Loucy (cell line): ENCODE measurements around the gene KIF16B.

Experiments used
- EZH2phosphoT487 ChIP-seq: fragments of 200-600 bp; IDR thresholded peaks from 2 replicates; pipeline ENCODE4 v1.6.1; 2018; ENCODE audit warnings: antibody characterized with exemption, mild to moderate bottlenecking, moderate library complexity, borderline replicate concordance
- TF ChIP-seq, protein P1 (sequence below): fragments of 200-600 bp; sonication (generic); conservative IDR thresholded peaks from 2 replicates; pipeline ENCODE4 v1.5.1; 2014; ENCODE audit warnings: mild to moderate bottlenecking, antibody characterized with exemption, low read length

DNA sequence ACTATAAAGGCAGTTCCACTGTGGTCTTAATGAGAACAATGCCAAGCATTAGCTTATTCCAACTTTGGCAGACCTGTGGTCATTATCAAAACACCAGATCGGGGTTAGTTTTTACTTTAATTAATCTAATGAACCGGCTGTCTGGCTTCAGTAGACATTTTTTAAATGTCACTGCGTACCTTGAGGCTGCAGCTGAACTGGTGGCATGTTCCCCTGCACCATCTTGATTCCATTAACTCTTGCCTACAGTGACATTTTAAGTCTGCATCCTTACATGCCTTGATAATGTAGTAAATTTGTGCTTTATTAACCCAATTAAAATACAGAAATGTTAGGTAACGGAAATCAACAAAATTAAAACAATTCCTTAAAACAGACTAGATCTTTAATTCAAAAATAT is 127.0 kb downstream of the KIF16B start:
- TF ChIP-seq, protein P1, sequence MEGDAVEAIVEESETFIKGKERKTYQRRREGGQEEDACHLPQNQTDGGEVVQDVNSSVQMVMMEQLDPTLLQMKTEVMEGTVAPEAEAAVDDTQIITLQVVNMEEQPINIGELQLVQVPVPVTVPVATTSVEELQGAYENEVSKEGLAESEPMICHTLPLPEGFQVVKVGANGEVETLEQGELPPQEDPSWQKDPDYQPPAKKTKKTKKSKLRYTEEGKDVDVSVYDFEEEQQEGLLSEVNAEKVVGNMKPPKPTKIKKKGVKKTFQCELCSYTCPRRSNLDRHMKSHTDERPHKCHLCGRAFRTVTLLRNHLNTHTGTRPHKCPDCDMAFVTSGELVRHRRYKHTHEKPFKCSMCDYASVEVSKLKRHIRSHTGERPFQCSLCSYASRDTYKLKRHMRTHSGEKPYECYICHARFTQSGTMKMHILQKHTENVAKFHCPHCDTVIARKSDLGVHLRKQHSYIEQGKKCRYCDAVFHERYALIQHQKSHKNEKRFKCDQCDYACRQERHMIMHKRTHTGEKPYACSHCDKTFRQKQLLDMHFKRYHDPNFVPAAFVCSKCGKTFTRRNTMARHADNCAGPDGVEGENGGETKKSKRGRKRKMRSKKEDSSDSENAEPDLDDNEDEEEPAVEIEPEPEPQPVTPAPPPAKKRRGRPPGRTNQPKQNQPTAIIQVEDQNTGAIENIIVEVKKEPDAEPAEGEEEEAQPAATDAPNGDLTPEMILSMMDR: no peak
- no peak for TF ChIP-seq EZH2phosphoT487
